GM19452 (cell line): ENCODE measurements around the gene ECPAS.
"Not testable (repeated sequence)": the region's sequence is repeated elsewhere in the genome, so short reads cannot be mapped to it uniquely, and the experiment has no call there.

ENCODE experiments used
- ATAC-seq: cut with Tn5 transposase; IDR thresholded peaks from one replicate; pipeline ENCODE4 v1.9.1; 2021; ENCODE audit not compliant: unreplicated experiment

Gene ECPAS

DNA sequence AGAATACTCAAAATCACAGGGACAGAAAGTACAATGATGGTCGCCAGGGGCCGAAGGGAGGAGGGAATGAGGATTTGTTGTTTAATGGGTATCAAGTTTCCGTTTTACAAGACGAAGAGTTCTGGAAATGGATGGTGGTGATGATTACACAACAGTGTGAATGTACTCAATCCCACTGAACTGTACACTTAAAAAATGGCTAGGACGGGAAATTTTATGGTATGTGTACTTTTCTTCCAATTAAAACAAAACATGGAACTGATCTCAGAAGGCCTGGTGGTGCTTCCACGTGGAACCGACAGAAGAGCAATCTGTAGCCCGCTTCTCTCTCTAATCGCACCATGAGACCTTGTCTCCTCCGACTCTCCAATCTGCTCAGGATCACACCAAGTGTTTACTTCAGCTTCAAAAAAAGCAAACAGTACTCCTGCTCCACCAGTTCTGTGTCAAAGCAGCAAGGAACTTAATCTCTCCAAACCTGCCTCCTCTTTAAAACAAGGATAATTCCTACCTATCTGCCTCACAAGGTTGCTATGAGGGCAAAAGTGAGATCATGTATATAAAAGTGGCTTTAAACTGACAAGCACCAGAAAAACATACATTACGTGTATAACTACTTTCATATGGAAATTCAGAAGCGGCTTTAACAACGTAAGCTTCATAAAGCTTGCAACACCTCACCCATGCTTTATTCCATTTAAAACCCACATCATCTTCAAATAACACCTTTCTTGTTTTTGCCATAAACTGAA is 2.1 kb downstream of the ECPAS start:
- no peak for ATAC-seq

DNA sequence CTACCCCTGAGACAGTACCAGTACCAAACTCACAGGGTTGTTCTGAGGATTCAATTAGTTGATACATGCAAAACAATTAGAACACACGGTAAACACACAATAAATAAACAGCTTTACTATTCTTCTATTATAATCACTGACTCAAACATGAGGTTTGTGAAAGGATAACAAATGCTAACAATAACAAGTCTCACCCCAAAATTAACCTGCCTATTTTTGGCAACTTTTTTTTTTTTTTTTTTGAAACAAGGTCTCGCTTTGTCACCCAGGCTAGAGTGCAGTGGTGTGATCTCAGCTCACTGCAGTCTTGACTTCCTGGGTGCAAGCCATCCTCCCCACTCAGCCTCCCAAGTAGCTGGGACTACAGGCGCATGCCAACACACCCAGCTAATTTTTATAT is 6.5 kb downstream of the ECPAS start:
- no peak for ATAC-seq

DNA sequence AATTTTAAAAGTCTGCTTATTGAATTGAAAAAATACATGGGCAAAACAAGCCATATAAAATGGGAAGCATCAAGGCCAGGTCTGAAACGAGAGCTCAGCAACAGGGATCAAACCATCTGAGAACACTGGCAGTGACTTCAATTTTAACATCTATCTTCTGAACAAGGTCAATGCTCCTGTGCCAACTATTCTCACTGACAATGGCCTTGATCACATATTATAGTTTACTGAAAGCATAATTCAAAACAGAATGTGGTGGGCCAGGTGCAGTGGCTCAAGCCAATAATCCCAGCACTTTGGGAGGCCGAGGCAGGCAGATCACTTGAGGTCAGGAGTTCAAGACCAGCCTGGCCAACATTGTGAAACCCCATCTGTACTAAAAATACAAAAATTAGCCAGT is 9.0 kb downstream of the ECPAS start:
- no peak for ATAC-seq

DNA sequence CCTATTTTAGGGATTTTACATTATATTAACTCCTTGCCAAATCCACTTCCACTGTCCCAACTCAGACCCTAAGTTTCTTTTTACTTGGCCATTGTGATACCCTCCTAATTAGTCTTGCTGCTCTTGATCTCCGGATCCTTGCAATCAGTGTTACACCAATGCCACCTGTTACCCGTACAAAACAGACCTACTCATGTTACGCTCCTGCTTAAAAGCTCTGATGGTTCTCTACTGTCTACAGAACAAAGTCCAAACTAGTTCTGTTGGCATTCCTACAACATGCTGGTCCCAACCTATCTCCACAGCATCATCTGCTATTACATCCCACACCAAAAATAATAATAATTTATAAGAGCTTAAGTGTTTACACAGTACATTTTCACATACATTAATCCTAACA is 9.8 kb downstream of the ECPAS start:
- no peak for ATAC-seq

DNA sequence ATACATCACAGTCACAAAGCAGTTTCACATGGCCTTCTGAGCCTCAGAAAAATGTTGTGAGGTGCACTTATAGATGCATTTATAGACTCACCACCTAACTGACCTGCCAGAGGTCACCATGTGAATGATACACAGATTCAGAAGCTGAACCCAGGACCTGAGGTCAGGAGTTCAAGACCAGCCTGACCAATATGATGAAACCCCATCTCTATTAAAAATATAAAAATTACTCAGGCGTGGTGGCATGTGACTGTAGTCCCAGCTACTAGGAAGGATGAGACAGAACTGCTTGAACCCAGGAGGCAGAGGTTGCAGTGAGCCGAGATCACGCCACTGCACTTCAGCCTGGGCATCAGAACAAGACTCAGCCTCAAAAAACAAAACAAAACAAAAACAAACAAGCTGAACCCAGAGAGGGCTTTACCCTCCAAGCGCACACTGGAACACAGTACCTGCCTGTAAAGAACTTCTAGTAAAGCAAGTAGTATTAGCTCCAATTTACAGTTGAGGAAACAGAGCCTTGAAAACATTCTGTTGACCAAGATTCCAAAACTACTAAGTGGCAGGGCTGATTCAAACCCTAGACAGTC is 16.3 kb downstream of the ECPAS start:
- no peak for ATAC-seq

DNA sequence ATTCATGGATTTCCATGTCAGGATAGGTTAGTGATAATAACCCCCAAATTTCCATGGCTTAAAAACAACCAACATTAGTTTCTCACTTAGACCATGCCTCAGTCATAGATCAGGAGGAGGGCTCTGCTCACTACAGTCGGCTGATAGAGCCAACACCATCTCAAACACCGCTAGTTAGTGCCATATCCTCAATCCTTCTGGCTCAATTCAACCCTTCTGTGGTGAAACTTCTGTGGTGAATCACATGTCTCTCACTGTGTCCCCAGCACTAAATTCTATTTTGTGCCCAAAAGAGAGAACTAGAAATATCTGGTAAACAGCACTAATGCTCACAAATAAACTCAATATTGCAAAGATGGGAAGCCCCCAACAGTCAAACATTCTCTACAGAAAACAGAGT is 21.1 kb downstream of the ECPAS start:
- ATAC-seq, result no peak

DNA sequence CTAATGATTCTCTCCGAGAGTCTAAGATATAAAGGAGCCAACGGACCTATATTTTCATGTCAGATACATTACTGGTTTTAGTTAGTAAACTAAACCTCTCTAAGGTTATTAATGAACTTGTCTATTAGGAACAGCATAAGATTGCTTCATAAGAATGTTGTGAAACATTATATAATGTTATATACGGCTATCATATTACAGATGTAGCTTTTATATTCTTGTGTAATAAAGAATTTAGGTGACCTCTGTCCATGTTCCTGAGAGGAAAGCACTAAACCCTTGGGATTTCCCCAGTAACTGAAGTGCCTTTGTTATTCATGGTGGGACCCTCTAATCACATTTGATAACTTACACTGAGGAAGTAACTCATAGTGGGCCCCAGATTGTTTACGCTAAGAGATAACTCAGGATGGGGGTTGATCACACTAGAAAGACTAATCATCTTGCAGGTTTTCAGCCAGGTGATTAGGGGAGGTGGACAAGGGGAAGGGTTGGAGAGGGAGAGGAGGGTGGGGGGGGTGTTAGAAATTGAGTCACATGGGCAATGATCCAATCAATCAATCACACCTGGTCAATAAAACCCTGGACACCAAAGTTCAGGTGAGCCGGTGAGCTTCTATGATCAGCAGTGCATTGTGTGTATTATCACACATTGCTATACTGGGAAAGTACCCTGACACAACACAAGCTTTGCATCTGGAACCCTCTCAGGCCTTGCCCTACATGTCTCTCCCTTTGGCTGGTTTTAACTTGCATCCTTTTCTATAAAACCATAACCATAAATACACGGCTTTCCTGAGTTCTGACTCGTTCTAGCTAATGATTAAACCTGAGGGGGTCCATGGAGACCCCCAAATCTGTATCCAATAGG is 25.8 kb downstream of the ECPAS start:
- ATAC-seq, result no peak

DNA sequence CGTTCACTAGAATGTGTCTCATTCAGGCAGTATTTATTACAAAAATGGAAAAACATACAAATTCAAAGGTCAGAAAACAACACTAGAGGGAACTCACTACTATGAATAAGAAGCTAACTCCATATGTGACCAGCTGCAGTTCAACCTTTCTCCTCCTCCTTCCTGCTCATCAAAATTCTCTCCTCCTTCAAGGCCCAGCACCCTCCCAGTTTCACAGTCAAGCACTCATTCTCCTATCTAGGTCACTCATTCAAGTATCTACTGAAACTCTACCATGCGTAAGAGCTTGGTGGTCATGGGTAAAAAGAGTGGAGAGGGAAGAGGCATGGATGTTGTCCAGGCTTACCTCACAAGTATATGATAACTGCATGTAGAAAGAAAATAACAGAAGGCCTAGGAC is 27.7 kb downstream of the ECPAS start:
- ATAC-seq, result no peak

DNA sequence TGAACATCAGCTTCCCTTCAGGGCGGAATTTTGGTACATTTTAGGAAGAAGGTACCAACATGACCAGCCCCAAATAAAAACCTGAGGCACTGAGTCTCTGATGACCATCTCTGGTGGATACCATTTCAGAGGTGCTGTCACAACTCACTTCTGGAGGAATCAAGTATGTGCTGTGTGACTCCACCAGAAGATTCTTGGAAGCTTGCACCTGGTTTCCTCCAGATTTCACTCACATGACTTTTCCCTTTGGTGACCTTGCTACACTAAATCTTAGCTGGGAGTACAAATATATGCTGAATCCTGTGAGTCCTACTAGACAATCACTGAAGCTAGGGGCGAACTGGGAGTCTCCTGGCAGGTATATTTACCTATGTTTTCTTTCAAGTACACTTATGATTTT is 28.5 kb downstream of the ECPAS start:
- ATAC-seq, result no peak

DNA sequence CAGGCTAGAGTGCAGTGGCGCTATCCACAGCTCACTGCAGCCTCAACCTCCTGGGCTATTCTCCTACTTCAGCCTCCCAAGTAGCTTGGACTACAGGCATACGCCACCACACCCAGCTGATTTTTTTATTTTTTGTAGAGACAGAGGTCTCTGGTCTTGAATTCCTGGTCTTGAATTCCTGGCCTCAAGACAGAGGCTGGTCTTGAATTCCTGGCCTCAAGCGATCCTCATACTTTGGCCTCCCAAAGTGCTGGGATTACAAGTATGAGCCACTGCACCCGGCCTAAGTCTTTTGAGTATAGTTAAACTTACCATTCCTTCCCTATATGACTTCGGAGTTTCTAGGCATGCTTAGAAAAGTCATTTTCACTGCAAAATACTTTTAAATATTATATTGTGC is 29.4 kb downstream of the ECPAS start:
- no peak for ATAC-seq

DNA sequence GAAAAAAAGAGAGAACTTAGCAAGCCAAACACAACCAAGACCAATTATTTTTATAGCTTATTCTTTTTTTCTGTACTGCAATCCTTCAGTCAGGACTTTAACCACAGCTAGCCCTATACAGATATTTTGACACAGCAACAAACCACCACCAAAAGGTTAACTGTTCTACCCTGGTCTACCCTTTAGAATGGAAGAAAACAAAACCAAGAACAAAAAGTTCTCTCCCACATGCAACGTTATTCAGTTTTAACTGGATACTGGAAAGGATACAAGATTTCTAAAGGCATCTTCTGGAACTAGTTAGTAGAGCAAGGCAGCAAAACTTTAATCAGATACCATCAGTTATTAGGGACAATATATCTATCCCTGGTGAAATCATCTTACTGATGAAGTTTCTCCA is 32.6 kb downstream of the ECPAS start:
- ATAC-seq, result no peak

DNA sequence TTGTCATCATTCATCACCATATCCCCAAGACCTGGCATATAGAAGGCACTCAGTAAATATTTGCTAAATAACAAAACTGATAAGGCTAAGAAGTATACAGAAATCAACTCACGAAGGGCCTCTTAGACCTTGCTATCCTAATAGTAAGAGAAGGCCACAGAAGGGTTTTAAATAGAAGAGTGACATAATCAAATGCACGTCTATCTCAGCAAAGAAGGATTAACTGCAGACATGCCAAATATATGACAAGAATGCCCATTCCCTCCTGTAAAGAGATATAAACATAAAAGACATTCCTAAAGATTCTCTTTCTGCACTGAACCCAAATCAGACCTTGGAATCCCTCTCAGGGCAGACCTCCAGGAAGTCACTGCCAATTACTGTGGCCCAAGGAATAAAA is 34.1 kb downstream of the ECPAS start:
- ATAC-seq, result no peak

DNA sequence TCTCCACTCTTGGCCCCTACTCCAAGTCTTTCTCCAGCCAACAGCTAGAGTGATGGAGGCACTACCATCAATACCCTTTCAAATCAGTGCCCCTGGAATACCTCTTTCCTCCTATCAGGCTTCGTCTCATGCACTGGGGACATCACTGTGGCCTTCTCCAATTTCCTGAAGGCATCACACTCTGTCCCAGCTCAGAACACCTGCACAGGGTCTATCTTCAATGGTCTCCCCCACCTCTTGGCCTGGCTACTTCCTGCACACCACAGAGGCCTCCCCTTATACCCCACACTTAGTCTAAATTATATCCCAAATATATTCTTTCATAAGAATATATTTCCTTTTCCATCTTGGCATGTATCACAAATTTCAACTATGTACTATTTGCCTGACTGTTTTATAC is 34.5 kb downstream of the ECPAS start:
- ATAC-seq, result no peak

DNA sequence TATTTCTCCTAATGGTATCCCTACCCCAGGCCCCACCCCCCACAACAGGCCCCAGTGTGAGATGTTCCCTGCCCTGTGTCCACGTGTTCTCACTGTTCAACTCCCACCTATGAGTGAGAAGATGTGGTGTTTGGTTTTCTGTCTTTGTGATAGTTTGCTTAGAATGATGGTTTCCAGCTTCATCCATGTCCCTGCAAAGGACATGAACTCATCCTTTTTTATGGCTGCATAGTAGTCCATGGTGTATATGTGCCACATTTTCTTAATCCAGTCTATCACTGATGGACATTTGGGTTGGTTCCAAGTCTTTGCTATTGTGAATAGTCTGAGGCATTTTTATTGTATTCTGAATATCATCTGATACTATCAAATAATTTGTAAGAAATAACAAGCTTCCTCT is 38.4 kb downstream of the ECPAS start:
- not testable (repeated sequence) for ATAC-seq

DNA sequence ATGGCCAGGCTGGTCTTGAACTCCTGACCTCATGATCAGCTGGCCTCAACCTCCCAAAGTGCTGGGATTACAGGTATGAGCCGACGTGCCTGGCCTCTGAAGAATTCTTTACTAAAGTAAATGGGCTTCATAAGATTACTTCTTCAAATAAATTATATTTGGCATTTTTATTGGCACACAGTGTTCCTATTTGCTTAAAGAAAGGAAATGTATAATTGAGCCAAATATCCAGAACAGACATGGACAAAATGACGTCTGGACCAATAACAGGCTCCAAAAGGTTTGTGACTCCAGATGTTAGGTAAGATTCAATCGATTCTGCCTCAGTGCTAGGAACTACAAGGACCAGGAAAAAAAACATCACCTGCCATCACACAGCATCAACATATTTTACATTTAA is 40.7 kb downstream of the ECPAS start:
- no peak for ATAC-seq

DNA sequence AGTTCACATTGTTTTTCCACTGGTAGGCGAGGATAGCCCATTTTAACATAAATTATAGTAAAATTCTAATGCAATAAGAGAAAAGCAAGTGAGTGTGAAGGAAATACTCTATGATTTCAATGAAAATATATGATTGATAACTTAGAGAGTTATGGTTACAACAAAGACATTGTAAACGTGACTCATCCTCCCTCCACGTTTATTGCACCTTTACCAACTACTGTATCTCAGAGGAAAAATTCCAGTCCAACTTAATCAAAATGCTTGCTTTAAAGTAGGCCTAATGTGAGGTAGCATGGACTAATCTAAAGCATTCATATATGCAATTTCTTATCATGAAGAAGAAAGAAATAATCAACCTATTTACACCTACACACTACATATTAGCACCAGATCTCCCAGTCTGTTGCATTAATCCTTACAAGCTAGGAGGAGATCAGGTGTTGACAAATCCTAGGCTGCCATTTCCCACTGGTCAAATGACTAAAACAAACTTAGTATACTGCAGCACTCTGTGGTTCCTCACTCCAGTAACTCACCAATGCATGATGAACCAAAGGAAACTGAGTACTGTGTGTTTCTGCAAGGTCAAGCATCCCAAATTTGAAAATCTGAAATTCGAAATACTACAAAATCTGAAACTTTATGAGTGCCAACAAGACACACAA is 41.7 kb downstream of the ECPAS start:
- no peak for ATAC-seq

DNA sequence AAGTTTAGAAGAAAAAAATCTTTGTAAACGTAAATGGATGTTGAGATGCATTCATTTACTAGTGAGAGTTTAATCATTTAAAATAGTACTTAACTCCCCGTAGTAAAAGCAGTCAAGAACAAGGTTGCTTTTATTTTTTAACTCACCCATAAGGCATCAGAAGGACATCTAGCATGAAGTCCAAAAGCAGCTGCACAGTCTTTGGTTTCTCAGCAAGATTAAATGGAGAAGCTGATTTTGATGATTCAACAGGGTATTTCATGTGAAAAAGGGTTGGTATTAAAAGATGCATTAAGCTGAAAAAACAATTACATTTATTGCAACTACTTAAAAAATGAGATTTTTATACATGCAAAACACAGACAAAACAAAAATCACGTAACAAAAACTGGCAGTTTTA is 44.0 kb downstream of the ECPAS start:
- ATAC-seq, result no peak

DNA sequence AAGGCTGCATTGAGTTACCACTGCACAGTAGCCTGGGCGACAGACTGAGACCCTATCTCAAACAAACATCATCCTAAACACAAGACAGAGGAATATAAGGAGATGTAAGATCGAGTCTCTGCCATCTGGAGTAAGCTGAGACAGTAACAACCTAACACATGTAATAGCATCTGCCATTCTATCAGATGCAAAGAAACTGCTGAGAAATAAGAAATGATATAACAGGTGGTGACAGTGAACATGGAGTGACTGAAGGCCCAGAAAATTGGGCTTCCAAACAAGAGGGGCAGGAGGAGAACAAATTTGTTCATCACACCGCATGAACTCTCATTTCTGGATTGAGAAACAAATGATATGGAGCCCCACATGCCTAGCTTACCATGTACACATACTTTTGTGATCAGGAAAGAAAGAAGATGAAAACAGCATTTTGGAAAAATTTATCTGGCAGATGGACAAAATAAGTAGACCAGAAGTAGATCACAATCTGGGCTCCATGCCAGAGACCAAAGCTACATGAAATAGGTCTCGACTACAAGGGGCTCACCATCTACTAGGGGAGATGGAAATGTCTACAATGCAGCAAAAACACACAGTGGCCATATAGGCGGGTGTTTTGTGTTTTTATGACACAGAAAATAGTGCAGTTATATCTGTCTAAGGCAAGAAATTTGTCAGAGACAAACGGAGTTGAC is 45.5 kb downstream of the ECPAS start:
- ATAC-seq, result no peak

DNA sequence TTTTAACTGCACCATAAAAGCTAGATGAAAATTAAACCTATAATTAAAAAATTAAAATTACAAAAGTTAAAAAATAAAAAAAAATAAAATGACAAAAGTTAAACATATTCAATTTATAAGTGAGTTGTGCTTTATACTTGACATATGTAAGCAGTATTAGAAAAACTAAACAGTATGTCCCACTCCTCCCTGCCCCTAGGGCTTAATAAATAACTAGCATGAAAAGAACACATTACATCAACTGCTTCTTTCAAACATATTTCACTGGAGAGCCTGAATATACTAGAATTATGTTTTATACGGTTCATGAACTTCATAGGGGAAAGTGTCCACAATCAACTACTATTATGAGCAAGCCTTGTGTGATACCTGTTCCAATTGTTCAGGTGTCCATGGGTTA is 47.6 kb downstream of the ECPAS start:
- no peak for ATAC-seq

DNA sequence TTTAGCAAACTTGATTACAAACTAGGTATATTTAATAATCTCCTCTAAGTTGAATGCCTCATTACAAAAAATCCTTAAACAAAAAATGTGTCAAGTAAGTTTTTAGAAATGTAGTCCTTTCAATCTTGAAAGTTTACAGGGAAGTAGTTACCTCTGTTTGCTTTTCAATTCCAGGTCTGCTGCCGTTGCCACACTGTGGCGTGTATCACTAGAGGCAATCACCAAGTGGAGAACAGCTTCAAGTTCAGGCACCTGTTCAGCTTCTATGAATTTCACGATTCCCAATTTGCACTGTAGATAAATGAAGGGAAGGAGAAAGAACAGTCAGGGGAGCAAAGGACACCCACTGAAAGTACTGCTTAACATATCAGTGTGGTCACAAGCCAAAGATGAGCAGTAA is 51.1 kb downstream of the ECPAS start:
- ATAC-seq, result no peak

DNA sequence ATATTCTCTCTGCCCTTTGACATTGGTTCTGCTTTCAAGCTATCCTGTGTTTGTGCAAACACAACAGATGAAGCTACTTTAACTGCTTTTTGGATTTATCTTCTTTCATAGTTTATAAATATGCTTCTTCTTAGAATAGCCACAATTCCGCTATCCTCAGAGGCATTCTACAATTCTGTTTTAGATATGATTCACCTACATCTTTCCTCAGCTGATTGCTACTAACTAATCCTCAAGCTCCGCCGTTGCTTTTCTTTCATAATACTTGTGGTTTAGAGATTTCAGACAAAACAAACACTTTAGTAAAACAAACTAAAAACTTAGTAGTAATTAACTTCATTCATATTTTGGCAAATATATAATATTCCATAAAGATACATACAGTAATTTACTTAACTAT is 52.5 kb downstream of the ECPAS start:
- no peak for ATAC-seq
